WTC11 (cell line): Measurements from ENCODE around the gene PILRB.

Source experiments
- ATF2 ChIP-seq: sonication (generic); formaldehyde crosslinking; IDR thresholded peaks from 2 replicates; pipeline ENCODE4 v1.8.1; 2022; ENCODE audit warnings: low read depth, missing genetic modification reagents, borderline replicate concordance
- CDX4 ChIP-seq: fragments of 250-450 bp; sonication (Bioruptor Pico); IDR thresholded peaks from 2 replicates; pipeline ENCODE4 v1.9.0; 2021; ENCODE audit warnings: moderate library complexity, mild to moderate bottlenecking, inconsistent platforms, borderline replicate concordance
- CTCF ChIP-seq: fragments of 200-600 bp; IDR thresholded peaks from 2 replicates; pipeline ENCODE4 v1.8.0; 2022; ENCODE audit warnings: antibody characterized with exemption
- IRF2 ChIP-seq: sonication (generic); formaldehyde crosslinking; IDR thresholded peaks from 2 replicates; pipeline ENCODE4 v1.8.0; 2022; ENCODE audit warnings: low read depth, missing genetic modification reagents, borderline replicate concordance
- RELA ChIP-seq: sonication (generic); formaldehyde crosslinking; IDR thresholded peaks from 2 replicates; pipeline ENCODE4 v1.8.1; 2022; ENCODE audit warnings: missing genetic modification reagents, mild to moderate bottlenecking, borderline replicate concordance
- ZBTB43 ChIP-seq: sonication (generic); formaldehyde crosslinking; IDR thresholded peaks from 2 replicates; pipeline ENCODE4 v1.8.1; 2023; ENCODE audit warnings: mild to moderate bottlenecking, missing genetic modification reagents

GRCh38 chr7:100376066-100376465 is 18.1 kb downstream of the PILRB start:
- TF ChIP-seq ZBTB43 (CRISPR knock-in tag) (no peak), CTCF (no peak), ATF2 (CRISPR knock-in tag) (no peak), RELA (no peak), CDX4 (CRISPR knock-in tag) (no peak), IRF2 (no peak)
